ENCODE results near the gene SPTBN4. TPM values are rescaled to one million over a fixed set of nuclear protein-coding genes. Genes with fewer than 3 reads are reported as not detected.
A peak's percentile ranks its signal among the peaks of the same experiment; 100 is the strongest.
"Not testable (repeated sequence)": the region's sequence is repeated elsewhere in the genome, so short reads cannot be mapped to it uniquely, and the experiment has no call there.

Gene SPTBN4
- total RNA-seq, 4 donors from 2014 or later: 4.7 to 9.4 (median 5.9) TPM

GRCh38 chr19:40513345-40513678 lies 46.5 kb downstream of the SPTBN4 start:
- WGBS, 2 donors (ENCODE audit: low coverage in 1 of 2): 65% methylated on average over 4 of the region's 27 CpGs; no CpG with 5 or more reads in 1 of the 2 donors

GRCh38 chr19:40513741-40514315 lies 47.0 kb downstream of the SPTBN4 start:
- 74 to 88% methylated on average over 3 to 4 of the region's 4 CpGs for WGBS, 2 donors (ENCODE audit: low coverage in 1 of 2)
- TF ChIP-seq POLR2A (IDR thresholded peaks at IDR 0.05): no peak
- TF ChIP-seq CTCF (IDR thresholded peaks at IDR 0.05): no peak

More at GRCh38 chr19:40513345-40513678, 46.5 kb downstream of the SPTBN4 start:
- TF ChIP-seq POLR2A (IDR thresholded peaks at IDR 0.05) (no peak), EP300 (IDR thresholded peaks at IDR 0.05) (no peak), POLR2AphosphoS5 (IDR thresholded peaks at IDR 0.05) (no peak)
- H3K9me3 ChIP-seq: no peaks in the 10 kb centered on the region
- H3K27me3 ChIP-seq: peaks cover 41% of the 10 kb centered on the region
- H3K36me3 ChIP-seq: peaks cover 0 to 26% of the 10 kb centered on the region in 2 donors
- peak overlapping the region in 1 of 2 donors; percentile 34 for H3K4me3 ChIP-seq
- H3K27ac ChIP-seq: no peak overlapping the region
- no peak for ATAC-seq
- H3K4me1 ChIP-seq: peaks cover 0 to 13% (median 9%) of the 10 kb centered on the region in 3 donors

GRCh38 chr19:40517248-40517647 lies 50.4 kb downstream of the SPTBN4 start:
- H3K27ac ChIP-seq: no peak overlapping the region
- peaks cover 0 to 23% (median 9%) of the 10 kb centered on the region in 3 donors for H3K4me1 ChIP-seq
- H3K4me3 ChIP-seq: no peak overlapping the region
- H3K27me3 ChIP-seq: peaks cover 48% of the 10 kb centered on the region
- peaks cover 0 to 15% of the 10 kb centered on the region in 2 donors for H3K36me3 ChIP-seq
- H3K9me3 ChIP-seq: no peaks in the 10 kb centered on the region
- ATAC-seq: no peak
- WGBS, 2 donors (ENCODE audit: low coverage in 1 of 2): 76 to 90% methylated on average over 3 to 7 of the region's 9 CpGs
- TF ChIP-seq POLR2AphosphoS5 (IDR thresholded peaks at IDR 0.05): no peak
- TF ChIP-seq POLR2A (IDR thresholded peaks at IDR 0.05): no peak
- TF ChIP-seq EP300 (IDR thresholded peaks at IDR 0.05): no peak
- no peak for TF ChIP-seq CTCF (IDR thresholded peaks at IDR 0.05)

More at GRCh38 chr19:40513741-40514315, 47.0 kb downstream of the SPTBN4 start:
- Histone ChIP-seq H3K27ac (no peak overlapping the region), H3K4me3 (no peak overlapping the region), H3K4me1 (peaks cover 0 to 13% (median 9%) of the 10 kb centered on the region in 3 donors), H3K9me3 (no peaks in the 10 kb centered on the region), H3K27me3 (peaks cover 41% of the 10 kb centered on the region), H3K36me3 (peaks cover 0 to 26% of the 10 kb centered on the region in 2 donors)
- ATAC-seq: no peak

GRCh38 chr19:40519352-40520322 lies 52.8 kb downstream of the SPTBN4 start:
- Histone ChIP-seq H3K27ac (no peak overlapping the region), H3K27me3 (peaks cover 24% of the 10 kb centered on the region), H3K4me1 (peaks cover 0 to 15% (median 0%) of the 10 kb centered on the region in 3 donors), H3K36me3 (peaks cover 0 to 15% of the 10 kb centered on the region in 2 donors), H3K4me3 (no peak overlapping the region), H3K9me3 (no peaks in the 10 kb centered on the region)
- ATAC-seq: no peak
- TF ChIP-seq EP300 (IDR thresholded peaks at IDR 0.05) (no peak), POLR2AphosphoS5 (IDR thresholded peaks at IDR 0.05) (no peak), POLR2A (IDR thresholded peaks at IDR 0.05) (no peak), CTCF (IDR thresholded peaks at IDR 0.05) (no peak)
- 13 to 46% methylated on average over 2 to 14 of the region's 91 CpGs for WGBS, 2 donors (ENCODE audit: low coverage in 1 of 2)

- TF ChIP-seq CTCF (IDR thresholded peaks at IDR 0.05) (peak in 1 of 4 experiments; percentile 7), EP300 (IDR thresholded peaks at IDR 0.05) (no peak)
- H3K4me1 ChIP-seq: peaks cover 0 to 15% (median 0%) of the 10 kb centered on the region in 3 donors
- no peaks in the 10 kb centered on the region for H3K9me3 ChIP-seq
- no peak overlapping the region for H3K27ac ChIP-seq
- peaks cover 0 to 14% of the 10 kb centered on the region in 2 donors for H3K36me3 ChIP-seq
- H3K4me3 ChIP-seq: no peak overlapping the region
- no peak for ATAC-seq
- H3K27me3 ChIP-seq: peaks cover 21% of the 10 kb centered on the region
- WGBS, 2 donors (ENCODE audit: low coverage in 1 of 2): 67 to 74% methylated on average over 6 to 8 of the region's 8 CpGs
Measured at GRCh38 chr19:40521276-40521675, 54.5 kb downstream of the SPTBN4 start.

GRCh38 chr19:40521900-40522299 lies 55.1 kb downstream of the SPTBN4 start:
- H3K27me3 ChIP-seq: peaks cover 21% of the 10 kb centered on the region

More at GRCh38 chr19:40521900-40522299, 55.1 kb downstream of the SPTBN4 start:
- WGBS, 2 donors (ENCODE audit: low coverage in 1 of 2): 83 to 96% methylated on average over 4 to 6 of the region's 6 CpGs
- H3K36me3 ChIP-seq, H3K9me3 ChIP-seq, H3K27ac ChIP-seq, H3K4me3 ChIP-seq, ATAC-seq: not testable (repeated sequence)
- H3K4me1 ChIP-seq: peaks cover 0 to 15% (median 0%) of the 10 kb centered on the region in 3 donors

Measured in gastroesophageal sphincter (tissue), 4 donors.